G401 (cell line): Measurements from ENCODE around the gene BCAN. TPM values are rescaled to one million over a fixed set of nuclear protein-coding genes. Genes with fewer than 3 reads are reported as not detected.
A peak's percentile ranks its signal among the peaks of the same experiment; 100 is the strongest.
"Not testable (repeated sequence)": the region's sequence is repeated elsewhere in the genome, so short reads cannot be mapped to it uniquely, and the experiment has no call there.

Experiments used
- DNase-seq: peaks from one replicate; pipeline ENCODE4 v3.0.0-alpha.2; 2015; ENCODE audit warnings: low spot score
- in situ Hi-C: cut with HindIII; loops from 2 replicates; pipeline ENCODE4 v1.10.0; 2016; ENCODE audit warnings: low sequenced_read_pairs, mixed read lengths
- total RNA-seq: library from RNA; depleted of rRNA; stranded (reverse); fragments of >200 nt; shearing (Covaris generic); gene quantifications from 2 replicates; pipeline ENCODE4 v1.2.3, GENCODE V29; 2014

The BCAN gene
- total RNA-seq, 1 experiment from 2014 or later, result 23.9 TPM

GRCh38 chr1:156610072-156610471 lies 31.8 kb upstream of the BCAN start:
- DNase-seq, in situ Hi-C loops: not testable (repeated sequence)

GRCh38 chr1:156612666-156613065 lies 29.3 kb upstream of the BCAN start:
- in situ Hi-C loops, result no loop called here
- DNase-seq, result no peak

- DNase-seq, result no peak
- in situ Hi-C loops, result no loop called here
Observed at GRCh38 chr1:156615946-156616345, 26.0 kb upstream of the BCAN start.

DNA sequence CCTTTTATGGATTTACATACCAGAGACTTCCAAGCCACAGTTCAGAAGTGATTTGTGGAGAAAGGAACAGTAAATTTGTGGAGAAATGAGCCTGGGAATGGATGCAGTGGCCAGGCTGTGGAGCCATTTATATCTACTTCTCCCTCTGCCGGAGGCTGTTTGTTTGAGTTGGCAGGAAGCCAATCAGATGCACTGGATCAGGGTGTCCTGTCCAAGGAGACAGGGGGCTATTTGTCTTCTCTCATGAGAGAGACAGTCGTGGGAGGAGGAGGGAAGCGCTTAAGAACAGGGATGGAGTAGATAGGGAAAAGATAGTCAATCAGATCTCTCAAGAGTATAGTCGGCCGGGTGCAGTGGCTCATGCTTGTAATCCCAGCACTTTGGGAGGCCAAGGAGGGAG lies 25.5 kb upstream of the BCAN start:
- in situ Hi-C loops, result no loop called here
- peak; percentile 40 for DNase-seq

DNA sequence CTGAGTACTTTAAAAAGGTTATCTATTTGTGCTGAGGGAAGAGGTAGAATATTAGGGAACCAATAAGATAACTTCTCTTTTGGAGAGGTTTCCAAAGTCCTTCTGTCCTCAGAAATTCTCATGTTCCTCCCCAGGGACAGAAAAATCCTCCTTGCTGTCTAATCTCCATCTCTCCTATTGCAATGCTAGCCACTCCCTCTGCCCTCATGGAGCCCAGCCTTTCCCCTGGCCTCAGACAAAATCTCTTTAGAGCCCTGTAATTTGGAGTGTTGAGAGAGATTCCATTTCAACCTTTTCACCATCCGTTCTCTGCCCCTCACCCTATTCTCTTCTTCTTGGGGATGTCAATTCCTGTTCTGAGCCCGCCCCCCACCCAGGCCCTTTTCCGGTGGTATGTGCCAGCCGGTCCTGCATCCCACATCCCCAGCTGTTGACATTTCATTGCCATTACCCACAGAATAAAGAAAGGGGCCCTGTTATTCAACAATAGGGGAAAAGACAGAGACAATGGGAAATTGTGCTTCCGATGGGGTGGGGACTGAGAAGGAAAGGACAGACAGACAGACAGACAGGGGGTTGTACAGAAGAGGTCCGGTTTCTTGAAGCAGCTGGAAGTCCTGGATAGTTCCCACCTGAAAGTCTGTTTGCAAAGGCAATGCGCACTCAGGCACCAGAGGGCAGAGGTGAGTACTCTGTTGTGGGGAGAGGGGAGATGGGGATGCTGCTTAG lies 22.9 kb upstream of the BCAN start, which contains the start of gene HAPLN2:
HAPLN2 (plus strand) TSS at position 563 of the 729 bp plus-strand sequence. CDS start 4,076 bp downstream, outside the sequence.
- no peak for DNase-seq
- in situ Hi-C loops, result no loop called here

DNA sequence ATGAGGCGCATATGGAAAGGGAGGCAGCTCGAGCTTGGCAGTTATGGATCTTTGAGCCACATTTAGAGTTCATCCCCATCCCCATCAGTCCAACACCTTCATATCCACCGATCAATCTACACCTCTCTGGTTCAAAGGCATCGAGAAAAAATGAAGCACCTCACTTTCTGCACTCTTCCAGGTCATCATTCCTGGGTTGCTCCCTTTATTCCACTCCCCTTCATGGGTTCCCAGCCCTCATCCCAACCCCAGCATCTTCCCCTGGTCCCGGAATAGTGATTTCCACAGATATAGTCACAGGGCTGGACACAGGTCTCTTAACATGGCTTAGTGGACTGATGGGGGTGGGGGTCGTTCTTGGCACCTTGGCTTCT lies 22.3 kb upstream of the BCAN start:
- in situ Hi-C loops, result no loop called here

DNA sequence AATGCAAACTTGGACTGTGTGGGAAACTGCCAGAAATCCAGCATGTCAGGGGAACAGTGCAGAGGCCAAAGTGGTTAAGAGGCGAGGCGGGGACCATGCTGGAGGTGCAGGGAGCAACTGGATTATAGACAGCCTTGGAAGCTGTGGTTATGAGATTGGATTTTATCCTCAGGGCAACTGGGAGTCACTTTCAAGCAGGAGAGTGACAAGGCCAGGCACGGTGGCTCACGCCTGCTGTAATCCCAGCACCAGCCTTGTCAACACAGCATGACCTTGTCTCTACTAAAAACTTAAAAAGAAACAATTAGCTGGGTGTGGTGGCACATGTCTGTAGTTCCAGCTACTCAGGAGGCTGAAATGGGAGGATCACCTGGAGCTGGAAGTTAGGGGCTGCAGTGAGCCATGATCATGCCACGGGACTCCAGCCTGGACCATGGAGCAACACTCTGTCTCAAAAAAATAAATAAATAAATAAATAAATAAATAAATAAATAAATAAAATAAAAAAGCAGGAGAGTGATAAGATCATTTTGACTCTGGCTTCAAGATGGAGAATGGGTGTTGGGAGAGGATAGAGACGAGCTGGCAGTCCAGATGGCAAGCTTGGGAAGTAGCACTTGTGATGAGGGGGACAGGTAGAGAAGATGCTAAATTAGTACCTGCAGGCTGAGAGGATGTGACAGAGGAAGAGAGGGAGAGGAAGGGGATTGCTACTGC lies 19.2 kb upstream of the BCAN start:
- DNase-seq, result no peak
- in situ Hi-C loops, result no loop called here

More for the DNA sequence above, 22.3 kb upstream of the BCAN start:
- no peak for DNase-seq

GRCh38 chr1:156623946-156624813 lies 17.7 kb upstream of the BCAN start:
- in situ Hi-C loops, result no loop called here
- DNase-seq, result peak; percentile 64

DNA sequence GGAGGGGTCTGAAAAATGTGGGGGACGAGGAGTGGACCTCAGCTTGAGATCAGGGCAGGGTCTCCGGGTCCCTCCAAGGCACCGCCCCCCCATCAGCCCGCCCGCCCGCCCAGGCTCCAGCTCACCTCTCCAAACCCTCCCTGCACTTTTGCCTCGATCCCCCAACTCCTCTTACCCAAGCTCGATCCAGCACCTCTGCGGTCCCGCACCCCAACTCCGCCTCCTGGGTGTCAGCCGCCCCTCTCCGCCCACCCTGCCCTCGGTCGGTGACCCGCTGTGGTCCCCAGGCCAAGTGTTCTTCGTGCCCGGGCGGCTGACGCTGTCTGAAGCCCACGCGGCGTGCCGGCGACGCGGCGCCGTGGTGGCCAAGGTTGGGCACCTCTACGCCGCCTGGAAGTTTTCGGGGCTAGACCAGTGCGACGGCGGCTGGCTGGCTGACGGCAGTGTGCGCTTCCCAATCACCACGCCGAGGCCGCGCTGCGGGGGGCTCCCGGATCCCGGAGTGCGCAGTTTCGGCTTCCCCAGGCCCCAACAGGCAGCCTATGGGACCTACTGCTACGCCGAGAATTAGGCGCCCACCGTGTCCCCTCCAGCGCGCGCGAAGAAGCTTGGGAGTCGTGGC lies 17.0 kb upstream of the BCAN start:
- no peak for DNase-seq
- in situ Hi-C loops, result no loop called here

GRCh38 chr1:156625436-156626078 lies 16.4 kb upstream of the BCAN start:
- DNase-seq, result peak; percentile 74
- in situ Hi-C loops, result no loop called here

GRCh38 chr1:156626079-156626438 lies 15.9 kb upstream of the BCAN start:
- DNase-seq, result no peak

DNA sequence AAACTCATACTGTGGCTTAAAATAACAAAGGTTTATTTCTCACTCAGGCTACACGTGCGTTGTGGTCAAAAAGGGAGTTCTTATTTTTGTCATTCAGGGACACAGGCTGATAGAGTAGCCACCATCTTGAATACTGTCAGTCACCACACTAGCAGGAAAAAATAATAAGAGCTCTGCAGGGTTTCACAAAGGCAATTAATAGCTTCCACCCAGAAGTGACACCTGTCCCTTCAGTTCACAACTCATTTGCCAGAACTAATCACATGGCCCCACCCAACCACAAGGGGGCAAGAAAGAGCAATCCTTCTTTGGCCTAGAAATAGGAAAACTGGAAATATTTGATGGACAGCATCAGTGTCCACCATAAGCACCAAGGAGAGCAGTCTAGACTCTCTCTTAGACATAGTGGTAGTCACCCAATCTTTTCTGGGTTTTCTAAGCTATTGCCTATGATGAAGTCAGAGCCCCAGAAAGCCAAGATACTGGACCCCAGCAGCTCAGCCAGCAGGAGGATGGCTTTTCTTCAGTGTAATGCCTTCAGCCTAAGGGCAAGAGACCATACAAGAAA lies 14.5 kb upstream of the BCAN start:
- in situ Hi-C loops, result no loop called here
- DNase-seq, result peak; percentile 54

More at GRCh38 chr1:156626079-156626438, 15.9 kb upstream of the BCAN start:
- in situ Hi-C loops, result no loop called here

DNA sequence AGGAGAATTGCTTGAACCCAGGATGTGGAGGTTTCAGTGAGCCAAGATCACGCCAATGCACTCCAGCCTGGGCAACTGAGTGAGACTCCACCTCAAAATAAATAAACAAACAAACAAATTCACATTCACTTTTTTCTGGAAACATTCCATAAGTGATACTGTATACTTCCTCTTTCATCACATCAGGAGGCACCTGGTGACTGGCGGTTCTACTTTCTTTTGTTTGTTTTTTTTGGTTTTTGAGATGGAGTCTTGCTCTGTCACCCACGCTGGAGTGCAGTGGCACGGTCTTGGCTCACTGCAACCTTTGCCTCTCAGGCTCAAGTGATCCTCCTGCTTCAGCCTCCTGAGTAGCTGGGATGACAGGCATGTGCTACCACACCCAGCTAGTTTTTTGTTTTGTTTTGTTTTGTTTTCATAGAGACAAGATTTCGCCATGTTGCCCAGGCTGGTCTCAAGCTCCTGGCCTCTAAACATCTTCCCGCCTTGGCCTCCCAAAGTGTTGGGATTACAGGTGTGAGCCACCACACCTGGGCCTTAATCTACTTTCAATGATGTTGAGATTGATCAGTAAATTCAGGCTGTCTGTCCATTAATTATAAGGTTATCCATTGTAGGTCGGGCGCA lies 12.0 kb upstream of the BCAN start:
- in situ Hi-C loops, result no loop called here
- no peak for DNase-seq

GRCh38 chr1:156631152-156631551 lies 10.8 kb upstream of the BCAN start:
- in situ Hi-C loops, DNase-seq: not testable (repeated sequence)

- in situ Hi-C loops, result no loop called here
Observed at GRCh38 chr1:156632355-156632754, 9.6 kb upstream of the BCAN start.

GRCh38 chr1:156638189-156638985 lies 3.5 kb upstream of the BCAN start:
- in situ Hi-C loops, result no loop called here
- no peak for DNase-seq

More at GRCh38 chr1:156632355-156632754, 9.6 kb upstream of the BCAN start:
- DNase-seq, result no peak

DNA sequence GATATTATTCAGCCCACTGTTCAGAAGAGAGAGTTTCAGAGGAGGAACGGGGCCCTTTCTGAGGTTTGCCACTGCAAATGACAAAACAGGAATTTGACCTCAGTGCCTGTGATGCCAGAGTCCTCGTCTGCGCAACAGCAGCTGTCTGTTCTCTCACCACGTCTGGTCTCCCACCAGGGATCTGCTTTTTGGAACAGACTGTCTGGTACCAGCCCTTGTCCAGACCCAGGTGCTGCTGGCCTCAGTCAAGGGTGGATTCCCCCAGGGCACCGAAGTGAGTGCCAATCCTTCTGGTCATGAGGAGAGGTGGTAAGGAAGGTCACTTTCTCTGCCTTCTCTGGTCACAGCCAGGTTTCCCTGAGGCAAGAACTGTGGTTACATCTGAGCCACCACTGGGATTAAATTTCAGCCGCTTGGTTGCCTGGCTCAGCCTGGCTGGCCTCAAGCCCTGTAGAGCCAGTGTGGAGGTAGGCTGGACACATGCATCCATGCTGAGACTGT lies 2.3 kb upstream of the BCAN start:
- in situ Hi-C loops, result no loop called here
- no peak for DNase-seq
